IPS-18c (cell line): ENCODE results near the gene CAPN5.

ENCODE experiments used
- H3K4me3 ChIP-seq: 2 replicates; pipeline ENCODE4 v1.7.0; 2013; ENCODE audit warnings: low read depth, mild to moderate bottlenecking, low read length, moderate library complexity; ENCODE audit not compliant: insufficient read depth
- H3K9me3 ChIP-seq: one replicate; pipeline ENCODE4 v1.6.1; 2013; ENCODE audit warnings: mild to moderate bottlenecking, low read length, moderate library complexity; ENCODE audit not compliant: control insufficient read depth, insufficient read depth

Gene CAPN5

GRCh38 chr11:77155556-77156130 is 88.9 kb downstream of the CAPN5 start:
- no peak overlapping the region for H3K4me3 ChIP-seq
- no peaks in the 10 kb centered on the region for H3K9me3 ChIP-seq

- Histone ChIP-seq H3K4me3 (no peak overlapping the region), H3K9me3 (no peaks in the 10 kb centered on the region)
Observed at GRCh38 chr11:77156396-77157195, 89.8 kb downstream of the CAPN5 start.

GRCh38 chr11:77158041-77158695 is 91.4 kb downstream of the CAPN5 start:
- no peak overlapping the region for H3K4me3 ChIP-seq
- no peaks in the 10 kb centered on the region for H3K9me3 ChIP-seq

GRCh38 chr11:77159219-77159936 is 92.6 kb downstream of the CAPN5 start:
- H3K4me3 ChIP-seq: no peak overlapping the region
- H3K9me3 ChIP-seq: no peaks in the 10 kb centered on the region

GRCh38 chr11:77159937-77160495 is 93.2 kb downstream of the CAPN5 start:
- no peak overlapping the region for H3K4me3 ChIP-seq
- no peaks in the 10 kb centered on the region for H3K9me3 ChIP-seq

- Histone ChIP-seq H3K4me3 (no peak overlapping the region), H3K9me3 (no peaks in the 10 kb centered on the region)
Observed at GRCh38 chr11:77163271-77163670, 96.5 kb downstream of the CAPN5 start.

GRCh38 chr11:77165066-77165465 is 98.3 kb downstream of the CAPN5 start:
- H3K4me3 ChIP-seq: no peak overlapping the region
- H3K9me3 ChIP-seq: no peaks in the 10 kb centered on the region

GRCh38 chr11:77166021-77166420 is 99.2 kb downstream of the CAPN5 start:
- no peak overlapping the region for H3K4me3 ChIP-seq
- H3K9me3 ChIP-seq: no peaks in the 10 kb centered on the region

GRCh38 chr11:77167111-77167626 is 100.4 kb downstream of the CAPN5 start:
- Histone ChIP-seq H3K4me3 (no peak overlapping the region), H3K9me3 (no peaks in the 10 kb centered on the region)

- Histone ChIP-seq H3K9me3 (no peaks in the 10 kb centered on the region), H3K4me3 (no peak overlapping the region)
Observed at GRCh38 chr11:77167791-77168190, 101.0 kb downstream of the CAPN5 start.

- H3K9me3 ChIP-seq: no peaks in the 10 kb centered on the region
- H3K4me3 ChIP-seq: no peak overlapping the region
Observed at GRCh38 chr11:77170107-77170506, 103.3 kb downstream of the CAPN5 start.

- Histone ChIP-seq H3K4me3 (no peak overlapping the region), H3K9me3 (no peaks in the 10 kb centered on the region)
Observed at GRCh38 chr11:77171254-77171653, 104.5 kb downstream of the CAPN5 start.

- H3K9me3 ChIP-seq: no peaks in the 10 kb centered on the region
- H3K4me3 ChIP-seq: no peak overlapping the region
Observed at GRCh38 chr11:77171885-77172665, 105.3 kb downstream of the CAPN5 start.

GRCh38 chr11:77172666-77172982 is 105.9 kb downstream of the CAPN5 start:
- Histone ChIP-seq H3K4me3 (no peak overlapping the region), H3K9me3 (no peaks in the 10 kb centered on the region)

- no peaks in the 10 kb centered on the region for H3K9me3 ChIP-seq
- no peak overlapping the region for H3K4me3 ChIP-seq
Observed at GRCh38 chr11:77173494-77173893, 106.7 kb downstream of the CAPN5 start.

- H3K4me3 ChIP-seq: no peak overlapping the region
- H3K9me3 ChIP-seq: no peaks in the 10 kb centered on the region
Observed at GRCh38 chr11:77174559-77174958, 107.8 kb downstream of the CAPN5 start.
